Epidermal melanocyte (primary cell): ENCODE data around the gene SCNN1A.

Source experiments
- DNase-seq: peaks from one replicate; pipeline ENCODE4 v3.0.0; 2011; ENCODE audit warnings: low spot score; ENCODE audit not compliant: insufficient read length

The SCNN1A gene

GRCh38 chr12:6321905-6322304 is 53.5 kb downstream of the SCNN1A start:
- no peak for DNase-seq

- no peak for DNase-seq
Measured at GRCh38 chr12:6319446-6319845, 55.9 kb downstream of the SCNN1A start.

- no peak for DNase-seq
Measured at GRCh38 chr12:6318440-6318879, 56.9 kb downstream of the SCNN1A start.

GRCh38 chr12:6317693-6318439 is 57.5 kb downstream of the SCNN1A start:
- DNase-seq: no peak

GRCh38 chr12:6316921-6317692 is 58.3 kb downstream of the SCNN1A start:
- no peak for DNase-seq

GRCh38 chr12:6315704-6316597 is 59.4 kb downstream of the SCNN1A start:
- no peak for DNase-seq

GRCh38 chr12:6315184-6315583 is 60.2 kb downstream of the SCNN1A start:
- DNase-seq: no peak

GRCh38 chr12:6314776-6315175 is 60.6 kb downstream of the SCNN1A start:
- DNase-seq: no peak

- DNase-seq: no peak
Measured at GRCh38 chr12:6313326-6313940, 61.9 kb downstream of the SCNN1A start.

- DNase-seq: no peak
Measured at GRCh38 chr12:6312529-6313325, 62.6 kb downstream of the SCNN1A start.

- DNase-seq: no peak
Measured at GRCh38 chr12:6311822-6312528, 63.4 kb downstream of the SCNN1A start.

GRCh38 chr12:6310771-6311610 is 64.4 kb downstream of the SCNN1A start:
- no peak for DNase-seq

GRCh38 chr12:6307529-6307928 is 67.8 kb downstream of the SCNN1A start:
- DNase-seq: no peak

GRCh38 chr12:6306599-6307220 is 68.7 kb downstream of the SCNN1A start:
- DNase-seq: no peak

GRCh38 chr12:6306151-6306550 is 69.2 kb downstream of the SCNN1A start:
- no peak for DNase-seq

- DNase-seq: no peak
Measured at GRCh38 chr12:6303071-6303470, 72.3 kb downstream of the SCNN1A start.

GRCh38 chr12:6302621-6303020 is 72.7 kb downstream of the SCNN1A start:
- DNase-seq: no peak

GRCh38 chr12:6301721-6302120 is 73.6 kb downstream of the SCNN1A start:
- DNase-seq: no peak
